Memory B cell (primary cell): ENCODE data around the gene QKI.
"Not testable (repeated sequence)": the region's sequence is repeated elsewhere in the genome, so short reads cannot be mapped to it uniquely, and the experiment has no call there.

Source experiments
- ATAC-seq: fragments of 150-1000 bp; cut with Tn5 transposase; 2 replicates; pipeline ENCODE4 v1.10.0; 2021; ENCODE audit warnings: low read depth, mild to moderate bottlenecking, moderate library complexity
- DNase-seq, 2 donors: peaks; one replicate each; pipeline ENCODE4 v3.0.0; 2022; ENCODE audit warnings: low spot score in 2 of 2
- H3K27ac Mint-ChIP-seq: one replicate; pipeline ENCODE4 v1.8.0; 2022; ENCODE audit warnings: mild to moderate bottlenecking, moderate library complexity, mixed read lengths
- H3K27me3 Mint-ChIP-seq: one replicate; pipeline ENCODE4 v1.8.0; 2022; ENCODE audit warnings: mixed read lengths
- H3K36me3 Mint-ChIP-seq: one replicate; pipeline ENCODE4 v1.8.0; 2022; ENCODE audit warnings: mild to moderate bottlenecking, mixed read lengths
- H3K4me1 Mint-ChIP-seq: one replicate; pipeline ENCODE4 v1.8.0; 2022; ENCODE audit warnings: mixed read lengths
- H3K4me3 Mint-ChIP-seq: one replicate; pipeline ENCODE4 v1.8.0; 2022; ENCODE audit warnings: mild to moderate bottlenecking, moderate library complexity, mixed read lengths
- H3K9me3 Mint-ChIP-seq: one replicate; pipeline ENCODE4 v1.8.0; 2022; ENCODE audit warnings: mixed read lengths

The QKI gene

GRCh38 chr6:163572612-163573011 lies 158.1 kb downstream of the QKI start:
- no peaks in the 10 kb centered on the region for H3K9me3 Mint-ChIP-seq
- no peaks in the 10 kb centered on the region for H3K27me3 Mint-ChIP-seq
- DNase-seq (no peak), ATAC-seq (no peak)
- H3K4me1 Mint-ChIP-seq: no peaks in the 10 kb centered on the region
- peaks cover 14% of the 10 kb centered on the region for H3K36me3 Mint-ChIP-seq
- no peak overlapping the region for H3K4me3 Mint-ChIP-seq
- H3K27ac Mint-ChIP-seq: no peak overlapping the region

GRCh38 chr6:163573503-163574179 lies 159.1 kb downstream of the QKI start:
- Mint-ChIP-seq H3K27ac (no peak overlapping the region), H3K36me3 (peaks cover 14% of the 10 kb centered on the region), H3K27me3 (no peaks in the 10 kb centered on the region), H3K9me3 (no peaks in the 10 kb centered on the region), H3K4me3 (no peak overlapping the region), H3K4me1 (no peaks in the 10 kb centered on the region)
- no peak for DNase-seq
- ATAC-seq: no peak

- H3K27ac Mint-ChIP-seq: no peak overlapping the region
- no peaks in the 10 kb centered on the region for H3K4me1 Mint-ChIP-seq
These were observed 161.6 kb downstream of the QKI start for GRCh38 chr6:163576114-163576513.

GRCh38 chr6:163577404-163577803 lies 162.9 kb downstream of the QKI start:
- no peaks in the 10 kb centered on the region for H3K27me3 Mint-ChIP-seq

More at GRCh38 chr6:163576114-163576513, 161.6 kb downstream of the QKI start:
- no peak for DNase-seq
- ATAC-seq: no peak
- H3K36me3 Mint-ChIP-seq: peaks cover 6% of the 10 kb centered on the region
- no peaks in the 10 kb centered on the region for H3K9me3 Mint-ChIP-seq
- no peaks in the 10 kb centered on the region for H3K27me3 Mint-ChIP-seq
- no peak overlapping the region for H3K4me3 Mint-ChIP-seq

GRCh38 chr6:163579111-163579879 lies 164.8 kb downstream of the QKI start:
- no peak overlapping the region for H3K4me3 Mint-ChIP-seq
- no peak for ATAC-seq

More at GRCh38 chr6:163577404-163577803, 162.9 kb downstream of the QKI start:
- Mint-ChIP-seq H3K9me3 (no peaks in the 10 kb centered on the region), H3K4me3 (no peak overlapping the region), H3K4me1 (no peaks in the 10 kb centered on the region), H3K27ac (no peak overlapping the region), H3K36me3 (peaks cover 4% of the 10 kb centered on the region)
- no peak for DNase-seq
- no peak for ATAC-seq

GRCh38 chr6:163579880-163580295 lies 165.4 kb downstream of the QKI start:
- Mint-ChIP-seq H3K9me3 (peaks cover 2% of the 10 kb centered on the region), H3K27ac (no peak overlapping the region), H3K4me1 (no peaks in the 10 kb centered on the region), H3K36me3 (peaks cover 1% of the 10 kb centered on the region), H3K4me3 (no peak overlapping the region), H3K27me3 (peaks cover 1% of the 10 kb centered on the region)
- no peak for DNase-seq
- ATAC-seq: no peak

More at GRCh38 chr6:163579111-163579879, 164.8 kb downstream of the QKI start:
- Mint-ChIP-seq H3K27ac (no peak overlapping the region), H3K36me3 (peaks cover 1% of the 10 kb centered on the region), H3K4me1 (no peaks in the 10 kb centered on the region), H3K9me3 (peaks cover 2% of the 10 kb centered on the region), H3K27me3 (peaks cover 1% of the 10 kb centered on the region)
- no peak for DNase-seq

- no peak for DNase-seq
- Mint-ChIP-seq H3K4me1 (no peaks in the 10 kb centered on the region), H3K4me3 (no peak overlapping the region), H3K9me3 (peaks cover 2% of the 10 kb centered on the region), H3K36me3 (peaks cover 1% of the 10 kb centered on the region), H3K27ac (no peak overlapping the region), H3K27me3 (peaks cover 1% of the 10 kb centered on the region)
- no peak for ATAC-seq
These were observed 166.0 kb downstream of the QKI start for GRCh38 chr6:163580311-163581030.

GRCh38 chr6:163583558-163583957 lies 169.0 kb downstream of the QKI start:
- DNase-seq (no peak), ATAC-seq (no peak)
- peaks cover 1% of the 10 kb centered on the region for H3K36me3 Mint-ChIP-seq
- H3K27me3 Mint-ChIP-seq: peaks cover 1% of the 10 kb centered on the region
- H3K4me1 Mint-ChIP-seq: no peaks in the 10 kb centered on the region
- H3K27ac Mint-ChIP-seq: no peak overlapping the region
- no peak overlapping the region for H3K4me3 Mint-ChIP-seq
- peaks cover 2% of the 10 kb centered on the region for H3K9me3 Mint-ChIP-seq

GRCh38 chr6:163585932-163586437 lies 171.5 kb downstream of the QKI start:
- ATAC-seq (no peak), DNase-seq (no peak)
- Mint-ChIP-seq H3K4me3 (no peak overlapping the region), H3K4me1 (no peaks in the 10 kb centered on the region), H3K36me3 (peaks cover 1% of the 10 kb centered on the region), H3K27me3 (peaks cover 4% of the 10 kb centered on the region), H3K9me3 (peaks cover 9% of the 10 kb centered on the region), H3K27ac (no peak overlapping the region)

GRCh38 chr6:163586888-163587287 lies 172.4 kb downstream of the QKI start:
- Mint-ChIP-seq H3K27me3 (peaks cover 4% of the 10 kb centered on the region), H3K36me3 (peaks cover 2% of the 10 kb centered on the region), H3K9me3 (peaks cover 11% of the 10 kb centered on the region), H3K4me1 (no peaks in the 10 kb centered on the region), H3K27ac (no peak overlapping the region), H3K4me3 (no peak overlapping the region)
- no peak for ATAC-seq
- no peak for DNase-seq

GRCh38 chr6:163588220-163588919 lies 173.9 kb downstream of the QKI start:
- H3K9me3 Mint-ChIP-seq: peaks cover 19% of the 10 kb centered on the region
- ATAC-seq (no peak), DNase-seq (no peak)
- H3K4me3 Mint-ChIP-seq: no peak overlapping the region
- no peaks in the 10 kb centered on the region for H3K4me1 Mint-ChIP-seq
- peaks cover 6% of the 10 kb centered on the region for H3K36me3 Mint-ChIP-seq
- H3K27me3 Mint-ChIP-seq: peaks cover 4% of the 10 kb centered on the region
- no peak overlapping the region for H3K27ac Mint-ChIP-seq

- peaks cover 3% of the 10 kb centered on the region for H3K27me3 Mint-ChIP-seq
- no peak overlapping the region for H3K4me3 Mint-ChIP-seq
- no peaks in the 10 kb centered on the region for H3K4me1 Mint-ChIP-seq
- no peak overlapping the region for H3K27ac Mint-ChIP-seq
- peaks cover 4% of the 10 kb centered on the region for H3K36me3 Mint-ChIP-seq
- H3K9me3 Mint-ChIP-seq: peaks cover 19% of the 10 kb centered on the region
- ATAC-seq (no peak), DNase-seq (no peak)
These were observed 174.9 kb downstream of the QKI start for GRCh38 chr6:163589387-163589786.

GRCh38 chr6:163590132-163590531 lies 175.6 kb downstream of the QKI start:
- not testable (repeated sequence) for DNase-seq, H3K4me3 Mint-ChIP-seq, ATAC-seq

More at GRCh38 chr6:163590132-163590531, 175.6 kb downstream of the QKI start:
- H3K27me3 Mint-ChIP-seq, H3K4me1 Mint-ChIP-seq, H3K36me3 Mint-ChIP-seq, H3K27ac Mint-ChIP-seq: not testable (repeated sequence)
- peaks cover 19% of the 10 kb centered on the region for H3K9me3 Mint-ChIP-seq
